HG02642 (cell line): Measurements from ENCODE around the gene GMCL2.
"Not testable (repeated sequence)": the region's sequence is repeated elsewhere in the genome, so short reads cannot be mapped to it uniquely, and the experiment has no call there.

Experiments
- ATAC-seq: cut with Tn5 transposase; IDR thresholded peaks from one replicate; pipeline ENCODE4 v1.9.1; 2021; ENCODE audit warnings: mild to moderate bottlenecking; ENCODE audit not compliant: unreplicated experiment, poor library complexity

The GMCL2 gene, protein sequence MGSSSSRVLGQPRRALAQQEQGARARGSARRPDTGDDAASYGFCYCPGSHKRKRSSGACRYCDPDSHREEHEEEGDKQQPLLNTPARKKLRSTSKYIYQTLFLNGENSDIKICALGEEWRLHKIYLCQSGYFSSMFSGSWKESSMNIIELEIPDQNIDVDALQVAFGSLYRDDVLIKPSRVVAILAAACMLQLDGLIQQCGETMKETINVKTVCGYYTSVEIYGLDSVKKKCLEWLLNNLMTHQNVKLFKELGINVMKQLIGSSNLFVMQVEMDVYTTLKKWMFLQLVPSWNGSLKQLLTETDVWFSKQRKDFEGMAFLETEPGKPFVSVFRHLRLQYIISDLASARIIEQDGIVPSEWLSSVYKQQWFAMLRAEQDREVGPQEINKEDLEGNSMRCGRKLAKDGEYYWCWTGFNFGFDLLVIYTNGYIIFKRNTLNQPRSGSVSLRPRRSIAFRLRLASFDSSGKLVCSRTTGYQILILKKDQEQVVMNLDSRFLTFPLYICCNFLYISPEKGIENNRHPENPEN

DNA sequence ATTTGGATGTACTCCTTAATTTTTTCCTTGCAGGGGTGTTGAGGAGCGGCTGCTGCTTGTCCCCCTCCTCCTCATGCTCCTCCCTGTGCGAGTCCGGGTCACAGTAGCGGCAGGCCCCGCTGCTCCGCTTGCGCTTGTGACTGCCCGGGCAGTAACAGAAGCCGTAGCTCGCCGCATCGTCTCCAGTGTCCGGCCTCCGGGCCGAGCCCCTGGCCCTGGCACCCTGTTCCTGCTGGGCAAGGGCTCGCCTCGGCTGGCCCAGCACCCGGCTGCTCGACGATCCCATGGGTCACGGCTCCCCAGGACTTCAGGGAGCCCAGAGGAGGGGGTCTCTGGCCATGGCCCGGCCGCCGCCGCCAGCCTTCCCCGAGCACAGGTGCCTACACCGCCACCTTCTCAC, at the start of gene GMCL2:
Gene GMCL2 (minus strand): TSS at position 358 of the 400 bp plus-strand sequence. CDS start 72 bp downstream, at position 286.
- ATAC-seq, result no peak

DNA sequence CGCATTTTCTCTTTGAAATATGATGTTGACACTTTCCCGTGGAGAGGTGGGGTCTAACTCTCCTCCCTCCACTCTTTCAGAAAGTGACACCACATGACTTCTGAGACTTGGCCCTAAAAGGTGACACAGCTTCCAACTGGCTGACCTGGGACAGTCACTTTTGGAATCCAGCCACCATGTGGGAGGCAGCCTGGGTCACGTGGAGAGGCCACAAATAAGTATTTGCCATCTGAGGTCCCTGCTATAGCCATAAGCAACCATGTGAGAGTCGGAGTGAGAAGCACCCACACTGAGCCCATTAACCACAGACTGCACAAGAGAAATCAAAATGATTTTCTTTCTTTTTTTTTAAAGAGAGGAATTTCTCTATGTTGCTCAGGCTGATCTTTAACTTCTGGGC, 49.5 kb upstream of the GMCL2 start:
- ATAC-seq, result no peak

DNA sequence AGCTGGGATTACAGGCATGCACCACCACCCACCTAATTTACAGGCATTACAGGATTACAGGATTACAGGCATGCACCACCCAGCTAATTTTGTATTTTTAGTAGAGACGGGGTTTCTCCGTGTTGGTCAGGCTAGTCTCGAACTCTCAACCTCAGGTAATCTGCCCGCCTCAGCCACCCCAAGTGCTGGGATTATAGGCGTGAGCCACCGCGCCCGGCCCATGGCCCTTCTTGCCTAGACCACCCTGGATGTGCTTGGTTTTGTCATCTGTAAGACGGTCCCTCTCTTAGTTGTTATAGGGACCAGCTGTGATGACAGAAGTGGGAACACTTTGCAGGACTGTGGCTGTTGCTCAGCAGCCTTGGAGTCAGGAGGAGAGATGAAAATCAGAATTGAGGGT, 49.0 kb upstream of the GMCL2 start:
- no peak for ATAC-seq

DNA sequence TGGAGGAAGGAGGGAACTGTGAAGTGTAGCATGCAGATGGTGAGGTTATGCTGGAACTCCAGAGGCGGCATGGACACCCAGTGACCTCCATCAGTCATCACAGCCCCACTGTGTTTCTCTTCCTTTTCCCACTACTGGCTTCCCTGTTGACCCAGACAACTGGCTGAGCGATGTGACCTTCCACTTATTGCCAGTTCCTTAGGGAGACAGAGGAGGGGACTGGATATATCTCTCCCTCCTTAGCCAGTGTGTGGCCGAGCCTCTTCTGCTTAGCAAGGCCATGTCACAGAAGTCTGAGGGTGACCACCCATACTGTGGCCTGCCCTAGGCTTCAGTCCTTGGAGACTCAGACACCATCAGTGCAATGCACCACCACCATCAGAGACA, 48.4 kb upstream of the GMCL2 start:
- no peak for ATAC-seq

DNA sequence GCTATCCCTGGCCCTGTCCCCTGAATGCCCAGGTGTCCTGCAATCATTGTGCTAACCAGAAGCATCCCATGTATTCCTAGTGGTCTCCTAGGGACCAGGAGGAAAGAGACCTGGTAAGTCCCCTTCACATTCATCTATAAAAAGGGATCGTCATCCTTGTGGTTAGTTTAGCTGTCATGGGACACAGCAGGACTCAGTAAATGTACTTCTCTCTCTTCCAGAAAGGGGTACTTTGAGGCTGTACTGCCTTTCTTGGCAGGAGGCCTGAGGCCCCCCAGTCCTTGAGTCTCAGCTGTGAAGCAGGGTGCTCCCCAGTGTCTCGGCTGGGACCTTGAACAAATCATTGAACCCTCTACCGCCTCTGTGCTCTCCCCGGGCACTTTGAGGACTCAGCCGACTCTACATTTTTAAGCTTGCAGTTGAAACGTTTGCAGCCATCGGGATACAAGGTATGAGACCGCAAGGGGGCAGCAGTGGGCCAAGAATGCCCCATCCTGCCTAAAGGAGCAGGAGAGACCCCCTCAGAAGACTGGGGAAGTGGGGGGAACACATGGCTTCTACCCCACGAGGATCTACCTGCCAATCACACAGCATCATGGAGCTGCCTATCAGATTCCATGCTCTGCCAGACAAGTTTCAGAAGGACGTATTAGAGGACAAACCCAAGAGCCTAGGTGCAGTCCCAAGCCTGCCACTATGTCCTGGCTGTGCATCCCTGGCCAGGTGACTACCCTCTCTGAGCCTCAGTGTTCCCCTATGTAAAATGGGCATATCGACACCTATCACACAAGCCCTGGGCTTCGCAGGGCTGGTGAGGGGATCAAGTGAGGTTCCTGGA, 47.8 kb upstream of the GMCL2 start:
- no peak for ATAC-seq

DNA sequence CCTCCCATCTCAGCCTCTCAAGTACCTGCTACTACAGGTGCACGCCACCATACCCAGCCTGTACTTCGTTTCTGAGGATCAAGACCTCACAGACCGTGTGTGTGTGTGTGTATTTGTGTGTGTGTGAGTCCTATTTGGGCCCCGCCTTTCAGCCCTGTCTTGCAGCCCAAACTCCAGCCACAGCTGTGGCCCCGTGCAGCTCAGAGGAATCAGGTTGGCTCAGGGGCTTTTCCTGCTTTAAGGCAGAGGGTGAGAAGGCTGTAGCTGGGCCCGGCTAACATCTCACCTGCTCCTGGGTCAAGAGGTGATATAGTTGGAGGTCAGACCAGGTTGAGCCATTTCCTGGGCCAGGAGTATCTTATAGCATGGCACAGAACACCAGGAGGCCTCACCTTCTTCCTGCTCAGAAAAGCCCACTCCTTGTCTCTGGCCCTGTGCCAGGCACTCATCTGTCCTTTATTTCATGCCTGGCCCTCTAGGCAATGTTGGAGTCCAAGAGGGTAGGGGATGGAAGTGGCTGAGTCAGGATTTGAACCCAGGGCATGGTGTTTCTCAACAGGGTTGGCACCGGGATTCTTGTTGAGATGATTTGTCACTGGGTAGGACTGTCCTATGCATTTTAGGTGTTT, 47.1 kb upstream of the GMCL2 start:
- ATAC-seq, result no peak

DNA sequence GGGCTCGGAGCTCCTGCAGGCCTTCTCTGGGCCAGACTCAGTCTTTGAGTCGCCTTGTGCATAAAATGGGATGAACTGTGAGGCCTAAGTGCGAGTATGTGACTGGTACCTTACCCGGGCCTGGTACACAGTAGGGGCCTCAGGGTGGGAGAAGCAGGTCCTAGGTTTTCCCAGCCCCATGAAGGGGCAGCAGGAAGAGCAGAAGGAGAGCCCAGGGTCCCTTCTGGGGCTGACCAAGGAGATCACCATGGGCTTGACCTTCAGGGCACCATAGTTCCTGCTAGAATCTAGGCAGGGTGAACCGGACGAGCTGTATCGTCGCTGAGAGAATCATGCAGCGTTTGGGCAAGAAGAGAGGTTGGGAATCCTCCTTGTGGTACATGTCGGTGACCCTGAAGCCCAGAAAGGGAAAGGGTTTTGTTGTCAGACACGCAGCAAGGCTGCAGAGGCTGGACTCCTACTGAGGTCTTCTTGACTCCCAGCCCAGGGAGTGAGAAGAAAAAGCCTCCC, 45.8 kb upstream of the GMCL2 start:
- no peak for ATAC-seq

DNA sequence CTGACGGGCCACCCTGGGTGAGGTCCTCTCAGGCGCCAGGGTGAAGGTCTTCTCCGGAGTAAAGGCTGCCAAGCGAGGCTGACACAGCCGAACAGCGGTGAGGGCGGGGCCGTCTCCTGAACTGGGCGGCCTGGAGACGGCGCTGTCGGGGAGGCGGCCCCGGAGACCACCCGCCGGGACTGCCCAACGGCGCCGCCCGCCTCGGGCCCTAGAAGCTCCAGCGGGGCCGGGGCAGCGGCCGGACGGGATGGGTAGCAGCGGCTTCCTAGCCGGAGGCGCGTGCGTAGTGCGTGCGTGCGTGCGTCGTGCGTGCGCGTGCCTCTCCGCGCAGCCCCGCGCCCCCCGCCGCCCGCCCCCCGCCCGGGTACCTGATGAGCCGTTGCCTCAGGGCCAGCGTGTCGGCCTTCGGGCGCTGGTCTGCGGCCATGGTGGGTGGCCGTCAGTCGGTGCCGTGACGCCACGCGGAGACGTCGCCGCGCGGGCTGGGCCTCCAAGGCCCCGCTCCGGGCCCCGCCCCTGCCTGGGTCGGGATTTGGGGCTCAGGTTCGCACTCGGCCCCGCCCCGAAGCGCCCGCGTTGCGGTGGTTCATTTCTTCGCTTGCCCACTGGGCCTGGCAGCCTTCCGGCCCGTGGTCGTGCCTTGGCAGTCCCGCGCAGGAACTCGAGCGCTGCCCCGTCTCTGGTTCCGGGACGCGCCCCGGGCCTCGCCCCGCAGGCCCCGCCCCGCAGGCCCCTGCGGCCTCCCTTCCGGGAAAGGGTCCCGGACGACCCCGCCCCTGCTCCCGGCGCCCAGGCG, 45.2 kb upstream of the GMCL2 start, which contains the start of gene PHYKPL:
Gene PHYKPL (minus strand): TSS at position 679 of the 796 bp plus-strand sequence. CDS start 252 bp downstream, at position 427.
- peak; percentile 75 for ATAC-seq

DNA sequence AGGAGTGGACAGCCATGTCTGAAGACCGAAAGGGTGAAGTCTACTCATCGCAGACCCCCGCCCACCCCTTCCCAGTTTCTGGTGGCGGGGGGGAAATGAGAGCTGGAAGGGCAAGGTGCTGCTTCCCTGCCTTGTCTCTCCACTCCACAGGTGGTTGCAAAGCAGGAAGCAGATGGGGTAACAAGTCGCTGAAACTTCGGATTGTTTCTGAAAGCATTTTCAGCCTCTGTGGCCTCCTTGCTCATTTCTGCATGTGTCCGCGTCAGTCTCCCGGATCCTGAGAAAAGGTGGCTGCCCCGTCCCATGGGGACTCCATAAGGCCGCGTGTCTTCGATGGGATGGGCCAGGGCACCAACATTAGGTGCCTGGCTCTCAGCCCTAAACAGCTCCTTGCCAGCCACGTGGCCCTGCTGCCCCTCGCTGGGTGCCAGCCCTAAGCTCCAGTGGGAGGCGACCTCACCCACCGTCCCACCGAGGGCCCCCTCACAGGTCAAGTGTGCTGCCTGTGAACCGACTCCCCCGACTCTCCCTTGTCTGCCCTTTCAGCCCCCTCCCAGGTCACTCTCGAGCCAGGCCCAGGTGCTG, 44.5 kb upstream of the GMCL2 start:
- ATAC-seq, result peak; percentile 3

DNA sequence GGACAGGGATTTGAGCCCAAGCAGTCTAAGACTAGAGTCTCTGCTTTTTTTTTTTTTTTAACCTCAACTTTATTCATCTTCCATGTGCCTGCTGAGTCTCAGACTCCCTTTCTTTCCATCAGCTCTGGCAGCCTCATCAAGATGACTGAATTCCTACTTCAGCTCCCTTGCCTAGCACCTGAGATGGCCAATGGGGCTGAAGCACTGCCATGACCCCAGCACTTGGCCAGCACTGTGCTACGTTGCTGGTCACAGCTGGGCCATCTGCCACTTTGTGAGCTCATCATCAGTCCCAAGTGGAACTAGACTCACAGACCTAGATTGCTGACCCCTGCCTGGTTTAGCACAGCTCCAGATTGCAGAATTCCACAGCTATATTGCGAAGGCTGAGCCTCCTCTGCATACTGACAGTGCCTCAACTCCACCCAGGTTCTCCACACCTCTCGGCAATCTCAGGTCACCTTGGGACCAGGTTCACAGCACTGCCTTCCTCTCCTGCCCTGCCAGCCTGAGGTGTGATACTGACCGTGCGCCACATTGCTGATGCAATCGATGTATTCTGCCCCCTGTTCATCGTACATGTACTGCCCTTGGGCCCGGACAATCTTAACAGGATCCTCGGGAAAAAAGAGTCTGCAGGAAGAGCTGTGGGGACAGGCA, 43.8 kb upstream of the GMCL2 start:
- no peak for ATAC-seq

DNA sequence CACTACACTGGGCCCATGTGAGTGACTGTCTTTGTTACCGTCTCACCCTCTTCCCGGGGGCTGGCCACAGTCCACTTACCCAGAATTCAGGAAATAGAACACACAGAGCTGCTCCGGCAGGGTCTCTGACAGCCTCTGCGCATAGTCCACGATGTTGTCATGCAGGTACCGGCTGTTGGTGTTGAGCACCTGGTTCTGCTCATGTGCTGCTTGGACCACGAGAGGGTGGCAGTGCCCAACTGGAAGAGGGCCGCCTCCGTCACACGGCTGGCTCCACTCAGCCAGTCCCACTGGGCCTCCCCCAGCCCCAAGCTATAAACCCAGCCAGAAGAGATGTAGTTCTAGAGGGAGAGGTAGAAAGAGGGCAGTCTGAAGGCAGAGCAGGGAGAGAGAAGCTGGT, 42.7 kb upstream of the GMCL2 start:
- no peak for ATAC-seq

DNA sequence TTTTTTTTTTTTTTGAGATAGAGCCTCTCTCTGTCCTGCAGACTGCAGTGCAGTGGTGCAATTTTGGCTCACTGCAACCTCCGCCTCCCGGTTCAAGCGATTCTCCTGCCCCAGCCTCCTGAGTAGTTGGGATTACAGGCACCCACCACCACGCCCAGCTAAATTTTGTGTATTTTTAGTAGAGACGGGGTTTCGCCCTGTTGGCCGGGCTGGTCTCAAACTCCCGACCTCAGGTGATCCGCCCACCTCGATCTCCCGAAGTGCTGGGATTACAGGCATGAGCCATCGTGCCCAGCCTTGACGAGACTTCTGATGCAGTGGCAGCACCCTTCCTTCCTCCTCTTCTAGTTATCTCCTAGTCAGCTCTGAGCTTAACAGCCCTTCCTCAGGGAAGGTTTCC, 41.9 kb upstream of the GMCL2 start:
- ATAC-seq, result not testable (repeated sequence)

DNA sequence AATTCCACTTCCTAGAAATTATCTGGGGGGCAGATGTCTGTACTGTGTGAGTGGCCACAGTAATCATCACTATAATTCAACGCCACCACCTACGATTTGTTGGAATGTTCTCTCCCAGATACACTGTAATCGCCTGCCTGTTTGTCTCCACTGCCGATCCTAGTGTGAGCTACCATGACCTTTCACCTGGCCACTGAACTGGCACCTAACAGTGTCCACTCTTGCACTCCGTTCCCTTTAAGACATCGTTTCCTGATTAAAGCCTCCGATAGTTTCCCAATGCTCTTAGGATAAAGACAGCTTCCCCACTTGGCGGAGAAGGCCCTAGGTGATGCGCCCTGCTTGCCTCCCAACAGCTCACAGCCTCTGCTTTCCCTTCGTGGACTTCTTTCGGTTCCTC, 41.4 kb upstream of the GMCL2 start:
- ATAC-seq, result no peak

DNA sequence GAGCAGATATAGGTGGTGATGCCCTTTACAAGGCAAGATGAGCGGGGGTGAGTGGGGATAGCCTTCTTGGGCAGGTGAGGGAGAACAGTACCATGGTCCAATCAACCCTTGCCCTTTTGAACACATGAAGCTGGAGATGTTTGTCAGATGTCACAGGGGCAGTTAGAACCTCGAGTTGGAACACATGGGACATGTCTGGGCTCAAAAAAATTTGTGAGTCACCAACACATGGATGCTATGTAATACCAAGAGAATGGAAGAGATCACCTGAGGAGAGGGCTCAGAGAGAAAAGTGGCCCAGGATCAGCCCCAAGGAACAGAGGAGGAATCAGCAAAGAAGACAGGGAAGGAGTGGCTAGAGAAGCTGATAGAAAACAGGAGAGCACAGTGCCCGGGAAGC, 40.8 kb upstream of the GMCL2 start:
- ATAC-seq, result no peak

DNA sequence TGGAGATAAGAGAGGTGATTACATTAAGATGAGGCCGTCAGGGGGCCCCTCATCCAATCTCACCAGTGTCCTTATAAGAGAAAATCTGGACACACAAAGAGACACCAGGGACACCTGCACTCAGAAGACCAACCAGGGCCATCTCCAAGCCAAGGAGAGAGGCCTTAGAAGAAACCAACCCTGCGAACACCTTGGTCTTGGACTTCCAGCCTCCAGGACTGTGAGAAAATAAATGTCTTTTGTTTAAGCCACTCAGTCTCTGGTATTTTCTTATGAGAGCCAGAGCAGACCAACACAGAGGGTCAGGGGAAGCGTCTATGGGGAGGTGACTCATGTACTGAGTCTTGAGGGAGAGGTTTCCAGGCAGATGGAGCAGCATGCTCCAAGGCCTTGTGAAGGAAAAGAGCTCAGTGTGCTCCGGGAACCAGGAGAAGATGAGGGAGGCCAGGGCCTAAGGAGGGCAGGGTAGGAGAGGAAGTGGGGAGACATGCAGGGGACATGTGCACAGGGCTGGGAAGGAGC, 40.0 kb upstream of the GMCL2 start:
- no peak for ATAC-seq

DNA sequence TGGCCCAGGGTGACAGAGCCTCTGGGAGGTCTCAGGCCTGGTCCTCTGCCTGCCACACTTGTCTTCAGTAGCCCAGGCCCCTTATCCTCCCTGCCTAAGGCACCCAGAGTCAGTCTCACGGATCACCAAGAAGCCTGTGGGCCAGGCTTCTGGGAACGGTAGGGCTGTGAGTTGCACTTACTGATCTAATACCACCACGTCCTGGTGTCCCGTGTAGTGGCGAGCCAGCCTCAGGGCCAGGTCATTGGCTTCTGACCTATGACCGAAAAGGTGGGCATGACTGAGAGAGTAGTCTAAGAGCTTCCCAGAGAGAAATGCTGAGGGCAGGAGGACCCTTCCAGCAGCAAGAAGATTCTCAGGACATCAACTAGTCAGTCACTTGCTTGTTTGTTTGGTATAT, 38.0 kb upstream of the GMCL2 start:
- ATAC-seq, result no peak

DNA sequence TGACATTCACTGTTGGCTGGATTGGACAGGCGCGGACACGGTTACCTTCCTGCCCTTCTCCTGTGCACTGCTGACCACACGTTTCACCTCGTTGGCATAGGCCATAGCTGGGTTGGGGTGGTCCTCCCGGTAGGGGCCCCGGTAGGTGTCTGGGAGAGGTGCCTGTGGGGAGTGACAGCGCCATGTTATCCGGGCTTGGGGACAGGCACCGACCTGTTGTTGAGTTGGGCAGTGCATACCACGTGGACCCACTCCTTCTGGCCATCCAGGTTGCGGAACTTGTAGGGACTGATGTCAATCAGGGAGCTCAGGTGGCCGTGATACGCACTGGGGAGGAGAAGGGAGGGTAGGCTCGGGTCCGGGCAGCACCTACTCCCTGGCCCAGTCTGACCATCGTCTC, 37.2 kb upstream of the GMCL2 start:
- no peak for ATAC-seq

DNA sequence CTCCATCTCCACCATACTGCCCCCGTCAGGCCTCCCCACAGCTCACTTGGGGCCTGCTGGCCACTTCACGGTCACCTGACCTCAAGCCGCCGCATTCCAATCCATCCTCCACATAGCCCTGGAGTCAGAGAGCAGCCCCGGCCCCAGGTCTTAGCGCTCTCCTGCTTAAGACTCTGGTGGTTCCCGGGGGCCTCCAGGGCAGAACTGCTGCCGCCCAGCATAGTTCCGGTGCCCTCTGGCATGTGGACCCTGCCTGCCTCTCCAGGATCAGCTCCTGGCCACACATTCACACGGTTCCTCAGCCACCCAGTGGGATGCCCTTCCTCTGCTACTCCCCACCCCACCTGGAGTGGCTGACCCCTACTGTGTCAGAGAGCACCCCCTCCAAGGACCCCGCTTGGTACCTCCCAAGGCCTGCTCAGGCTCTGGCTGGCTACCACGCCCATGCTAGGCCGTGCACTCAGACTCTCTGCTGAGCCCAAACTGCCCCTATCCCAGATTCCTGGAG, 36.7 kb upstream of the GMCL2 start:
- ATAC-seq, result no peak
